ENCODE measurements around the gene BMI1.

DNA sequence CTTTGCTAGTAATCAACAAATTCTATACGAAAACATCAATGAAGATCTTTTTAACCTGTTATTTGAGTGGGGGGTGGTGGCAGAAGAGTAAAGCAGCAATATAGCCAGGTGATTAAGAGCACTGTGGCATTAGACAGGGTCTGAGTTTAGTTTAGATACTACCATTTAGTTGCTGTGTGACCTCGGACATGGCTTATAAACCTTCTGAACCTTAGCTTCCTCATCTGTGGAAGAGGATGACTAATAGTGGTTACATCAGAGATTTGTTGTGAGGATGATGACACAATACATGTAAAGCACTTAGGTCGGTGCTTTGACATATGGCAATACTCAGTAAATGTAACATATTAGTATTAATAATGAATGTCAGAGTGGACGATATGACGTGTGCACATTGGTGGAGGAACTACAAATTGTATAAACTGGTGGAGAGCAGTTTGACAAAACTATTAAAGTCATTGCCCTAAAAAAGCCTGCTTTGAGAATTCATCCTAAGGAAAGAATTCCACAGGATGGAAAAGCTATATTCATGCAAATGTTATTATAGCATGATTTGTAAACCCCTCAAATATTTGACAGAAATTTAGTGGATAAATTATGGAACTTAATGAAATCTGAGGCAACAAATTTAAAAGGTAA, 48.7 kb downstream of the BMI1 start:
- TF ChIP-seq, protein P1, sequence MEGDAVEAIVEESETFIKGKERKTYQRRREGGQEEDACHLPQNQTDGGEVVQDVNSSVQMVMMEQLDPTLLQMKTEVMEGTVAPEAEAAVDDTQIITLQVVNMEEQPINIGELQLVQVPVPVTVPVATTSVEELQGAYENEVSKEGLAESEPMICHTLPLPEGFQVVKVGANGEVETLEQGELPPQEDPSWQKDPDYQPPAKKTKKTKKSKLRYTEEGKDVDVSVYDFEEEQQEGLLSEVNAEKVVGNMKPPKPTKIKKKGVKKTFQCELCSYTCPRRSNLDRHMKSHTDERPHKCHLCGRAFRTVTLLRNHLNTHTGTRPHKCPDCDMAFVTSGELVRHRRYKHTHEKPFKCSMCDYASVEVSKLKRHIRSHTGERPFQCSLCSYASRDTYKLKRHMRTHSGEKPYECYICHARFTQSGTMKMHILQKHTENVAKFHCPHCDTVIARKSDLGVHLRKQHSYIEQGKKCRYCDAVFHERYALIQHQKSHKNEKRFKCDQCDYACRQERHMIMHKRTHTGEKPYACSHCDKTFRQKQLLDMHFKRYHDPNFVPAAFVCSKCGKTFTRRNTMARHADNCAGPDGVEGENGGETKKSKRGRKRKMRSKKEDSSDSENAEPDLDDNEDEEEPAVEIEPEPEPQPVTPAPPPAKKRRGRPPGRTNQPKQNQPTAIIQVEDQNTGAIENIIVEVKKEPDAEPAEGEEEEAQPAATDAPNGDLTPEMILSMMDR (IDR thresholded peaks at IDR 0.05) = no peak
- TF ChIP-seq POLR2A (IDR thresholded peaks at IDR 0.05) = no peak

Measured in esophagus squamous epithelium (tissue), 4 donors.